Left renal cortex interstitium (tissue), 4 donors: ENCODE data around the gene SLFN12L. TPM values are rescaled to one million over a fixed set of nuclear protein-coding genes. Genes with fewer than 3 reads are reported as not detected.
A peak's percentile ranks its signal among the peaks of the same experiment; 100 is the strongest.

ENCODE experiments used
- DNase-seq, 4 donors: peaks; one replicate each; pipeline ENCODE4 v3.0.0-alpha.2; 2013; ENCODE audit warnings: low read depth in 4 of 4, low spot score in 2 of 4, missing footprints in 1 of 4
- polyA plus RNA-seq, 4 donors: library from polyadenylated mRNA; unstranded; fragments of 120-200 nt; gene quantifications; one replicate each; pipeline ENCODE4 v1.2.1, GENCODE V29; 2013; ENCODE audit not compliant: insufficient read length in 4 of 4

The SLFN12L gene
- polyA plus RNA-seq, 4 donors, result 0.20 to 0.44 (median 0.26) TPM; not detected in 1

- DNase-seq, result peak in 3 of 4 donors; percentile 39 to 81 (median 60)
These were observed 104.2 kb downstream of the SLFN12L start for GRCh38 chr17:35433075-35433894.

- peak; percentile 75 to 92 (median 87) for DNase-seq
These were observed 105.1 kb downstream of the SLFN12L start, which contains the start of gene SLFN12 for GRCh38 chr17:35432176-35433074. SLFN12 (minus strand) TSS chr17:35432500; CDS start chr17:35423028, 9,472 bp downstream.

- DNase-seq, result no peak
These were observed 107.8 kb downstream of the SLFN12L start for GRCh38 chr17:35429702-35430101.

- DNase-seq, result no peak
These were observed 109.2 kb downstream of the SLFN12L start for GRCh38 chr17:35428229-35428628.

GRCh38 chr17:35423761-35424160, 113.7 kb downstream of the SLFN12L start:
- no peak for DNase-seq

Other genes starting within 250 kb of the SLFN12L start
- gene SLFN11, start 164.1 kb downstream of the SLFN12L start, polyA plus RNA-seq, result 10 to 100 TPM in 3 of 4 donors, 1 to 10 TPM in 1; 8.7 to 19.1 (median 11.3) TPM
- gene SLFN12, start 105.2 kb downstream of the SLFN12L start, polyA plus RNA-seq, result 10 to 100 TPM; 18.5 to 20.1 (median 18.8) TPM
- gene SLFN13, start 88.9 kb downstream of the SLFN12L start, polyA plus RNA-seq, result 10 to 100 TPM; 16.4 to 43.2 (median 26.4) TPM
- under 1 TPM; 0.08 to 0.31 (median 0.16) TPM for gene SLFN14, start 23.1 kb upstream of the SLFN12L start, polyA plus RNA-seq
- gene PEX12, start 40.9 kb upstream of the SLFN12L start, polyA plus RNA-seq, result 10 to 100 TPM; 10.5 to 12.1 (median 11.3) TPM
- 100 to 1,000 TPM; 117 to 136 (median 121) TPM for gene AP2B1, start 49.6 kb upstream of the SLFN12L start, polyA plus RNA-seq
- gene RASL10B, start 194.0 kb upstream of the SLFN12L start, polyA plus RNA-seq, result 10 to 100 TPM; 12.0 to 16.8 (median 15.3) TPM
- under 1 TPM in 2 of 4 donors, not detected in 2; 0.13 TPM for gene GAS2L2, start 215.6 kb upstream of the SLFN12L start, polyA plus RNA-seq
- gene C17orf50, start 223.2 kb upstream of the SLFN12L start, polyA plus RNA-seq, result under 1 TPM in 2 of 4 donors, not detected in 2; 0.20 to 0.21 TPM